ENCODE results near the gene GPLD1.

The GPLD1 gene

GRCh38 chr6:24378473-24379097 lies 110.8 kb downstream of the GPLD1 start:
- DNase-seq, result no peak

Measured in hematopoietic multipotent progenitor cell treated with erythropoietin and hydrocortisone succinate and interleukin-3 and kit ligand, for 4 days (in vitro differentiated cells).